Immature natural killer cell (primary cell): ENCODE data around the gene COL13A1. TPM values are rescaled to one million over a fixed set of nuclear protein-coding genes. Genes with fewer than 3 reads are reported as not detected.

Experiments used
- DNase-seq, 3 donors: peaks; one replicate each; pipeline ENCODE4 v3.0.0; 2022; ENCODE audit warnings: mixed read lengths in 1 of 3
- H3K27ac Mint-ChIP-seq, 6 donors: one replicate each; pipeline ENCODE4 v1.8.0; 2020; ENCODE audit warnings: mixed read lengths in 6 of 6, mild to moderate bottlenecking in 5 of 6, inconsistent platforms in 4 of 6, moderate library complexity in 3 of 6
- H3K27me3 Mint-ChIP-seq, 3 donors: one replicate each; pipeline ENCODE4 v1.8.0; 2020 to 2021; ENCODE audit warnings: low read depth in 3 of 3, mild to moderate bottlenecking in 3 of 3, mixed read lengths in 3 of 3, moderate library complexity in 3 of 3, inconsistent platforms in 1 of 3
- H3K36me3 Mint-ChIP-seq, 3 donors: one replicate each; pipeline ENCODE4 v1.8.0; 2020; ENCODE audit warnings: mixed read lengths in 3 of 3, inconsistent platforms in 2 of 3, mild to moderate bottlenecking in 2 of 3
- H3K4me1 Mint-ChIP-seq, 2 donors: one replicate each; pipeline ENCODE4 v1.8.0; 2020; ENCODE audit warnings: inconsistent platforms in 2 of 2, mild to moderate bottlenecking in 2 of 2, mixed read lengths in 2 of 2, moderate library complexity in 1 of 2
- H3K4me3 Mint-ChIP-seq, 5 donors: one replicate each; pipeline ENCODE4 v1.8.0; 2020; ENCODE audit warnings: mild to moderate bottlenecking in 5 of 5, mixed read lengths in 5 of 5, inconsistent platforms in 3 of 5, moderate library complexity in 3 of 5
- H3K9me3 Mint-ChIP-seq, 6 donors: one replicate each; pipeline ENCODE4 v1.8.0; 2020; ENCODE audit warnings: mild to moderate bottlenecking in 6 of 6, mixed read lengths in 6 of 6, inconsistent platforms in 4 of 6, moderate library complexity in 3 of 6
- polyA plus RNA-seq, 3 donors: library from polyadenylated mRNA; unstranded; fragments of 300-500 nt; fragmentation: Illumina TruSeq; gene quantifications; one replicate each; pipeline ENCODE4 v1.2.3, GENCODE V29; 2021

The COL13A1 gene
- polyA plus RNA-seq, 3 donors from 2014 or later, result 1.0 to 6.0 (median 1.6) TPM

- DNase-seq, result no peak
- Mint-ChIP-seq H3K9me3 (no peaks in the 10 kb centered on the region), H3K27ac (peak overlapping the region in 1 of 6 donors; percentile 56), H3K4me1 (peaks cover 22 to 34% of the 10 kb centered on the region in 2 donors), H3K27me3 (peaks cover 0 to 6% (median 4%) of the 10 kb centered on the region in 3 donors), H3K36me3 (peaks cover 0 to 3% (median 0%) of the 10 kb centered on the region in 3 donors), H3K4me3 (no peak overlapping the region)
Measured at GRCh38 chr10:69846293-69846921, 44.7 kb downstream of the COL13A1 start.

GRCh38 chr10:69847458-69847857 lies 45.8 kb downstream of the COL13A1 start:
- H3K27ac Mint-ChIP-seq, result peak overlapping the region in 1 of 6 donors; percentile 56
- no peak for DNase-seq
- peaks cover 12 to 29% of the 10 kb centered on the region in 2 donors for H3K4me1 Mint-ChIP-seq

GRCh38 chr10:69847883-69848282 lies 46.2 kb downstream of the COL13A1 start:
- H3K4me1 Mint-ChIP-seq, result peaks cover 8 to 25% of the 10 kb centered on the region in 2 donors
- peak overlapping the region in 1 of 6 donors; percentile 7 for H3K27ac Mint-ChIP-seq
- peaks cover 0 to 6% (median 4%) of the 10 kb centered on the region in 3 donors for H3K27me3 Mint-ChIP-seq
- H3K4me3 Mint-ChIP-seq, result no peak overlapping the region
- peaks cover 0 to 9% (median 3%) of the 10 kb centered on the region in 3 donors for H3K36me3 Mint-ChIP-seq
- H3K9me3 Mint-ChIP-seq, result no peaks in the 10 kb centered on the region
- no peak for DNase-seq

More at GRCh38 chr10:69847458-69847857, 45.8 kb downstream of the COL13A1 start:
- H3K27me3 Mint-ChIP-seq, result peaks cover 0 to 6% (median 4%) of the 10 kb centered on the region in 3 donors
- no peaks in the 10 kb centered on the region for H3K9me3 Mint-ChIP-seq
- no peak overlapping the region for H3K4me3 Mint-ChIP-seq
- peaks cover 0 to 9% (median 3%) of the 10 kb centered on the region in 3 donors for H3K36me3 Mint-ChIP-seq

GRCh38 chr10:69848454-69848853 lies 46.7 kb downstream of the COL13A1 start:
- H3K9me3 Mint-ChIP-seq, result no peaks in the 10 kb centered on the region
- peaks cover 0 to 6% (median 4%) of the 10 kb centered on the region in 3 donors for H3K27me3 Mint-ChIP-seq
- DNase-seq, result no peak
- H3K36me3 Mint-ChIP-seq, result peaks cover 0 to 9% (median 3%) of the 10 kb centered on the region in 3 donors
- peak overlapping the region in 1 of 6 donors; percentile 7 for H3K27ac Mint-ChIP-seq
- peaks cover 4 to 19% of the 10 kb centered on the region in 2 donors for H3K4me1 Mint-ChIP-seq
- no peak overlapping the region for H3K4me3 Mint-ChIP-seq

GRCh38 chr10:69849825-69850224 lies 48.1 kb downstream of the COL13A1 start:
- Mint-ChIP-seq H3K4me1 (peaks cover 0 to 11% of the 10 kb centered on the region in 2 donors), H3K27me3 (peaks cover 2 to 6% (median 4%) of the 10 kb centered on the region in 3 donors), H3K4me3 (no peak overlapping the region), H3K9me3 (no peaks in the 10 kb centered on the region), H3K36me3 (peaks cover 0 to 9% (median 3%) of the 10 kb centered on the region in 3 donors), H3K27ac (no peak overlapping the region)
- DNase-seq, result no peak

GRCh38 chr10:69850440-69850839 lies 48.7 kb downstream of the COL13A1 start:
- peak overlapping the region in 2 of 6 donors; percentile 27 to 82 for H3K27ac Mint-ChIP-seq
- peaks cover 0 to 11% of the 10 kb centered on the region in 2 donors for H3K4me1 Mint-ChIP-seq
- DNase-seq, result no peak
- H3K4me3 Mint-ChIP-seq, result no peak overlapping the region
- H3K27me3 Mint-ChIP-seq, result peaks cover 2 to 4% (median 4%) of the 10 kb centered on the region in 3 donors
- peaks cover 0 to 9% (median 3%) of the 10 kb centered on the region in 3 donors for H3K36me3 Mint-ChIP-seq
- H3K9me3 Mint-ChIP-seq, result no peaks in the 10 kb centered on the region

- Mint-ChIP-seq H3K27me3 (peaks cover 2 to 4% (median 2%) of the 10 kb centered on the region in 3 donors), H3K4me3 (no peak overlapping the region), H3K27ac (no peak overlapping the region), H3K36me3 (peaks cover 0 to 9% (median 3%) of the 10 kb centered on the region in 3 donors), H3K4me1 (peaks cover under 1 to 13% of the 10 kb centered on the region in 2 donors), H3K9me3 (no peaks in the 10 kb centered on the region)
- DNase-seq, result no peak
Measured at GRCh38 chr10:69851306-69851705, 49.6 kb downstream of the COL13A1 start.

GRCh38 chr10:69853064-69853463 lies 51.4 kb downstream of the COL13A1 start:
- peaks cover 4 to 11% of the 10 kb centered on the region in 2 donors for H3K4me1 Mint-ChIP-seq
- H3K36me3 Mint-ChIP-seq, result peaks cover 0 to 6% (median 3%) of the 10 kb centered on the region in 3 donors
- no peak overlapping the region for H3K27ac Mint-ChIP-seq

GRCh38 chr10:69854511-69855345 lies 53.0 kb downstream of the COL13A1 start:
- Mint-ChIP-seq H3K9me3 (no peaks in the 10 kb centered on the region), H3K27me3 (peaks cover 2% of the 10 kb centered on the region in 3 donors), H3K4me3 (no peak overlapping the region), H3K36me3 (peaks cover 0 to 6% (median 3%) of the 10 kb centered on the region in 3 donors), H3K27ac (peak overlapping the region in 1 of 6 donors; percentile 14), H3K4me1 (peaks cover 6 to 11% of the 10 kb centered on the region in 2 donors)
- no peak for DNase-seq

More at GRCh38 chr10:69853064-69853463, 51.4 kb downstream of the COL13A1 start:
- Mint-ChIP-seq H3K27me3 (peaks cover 2 to 4% (median 2%) of the 10 kb centered on the region in 3 donors), H3K4me3 (no peak overlapping the region), H3K9me3 (no peaks in the 10 kb centered on the region)
- no peak for DNase-seq

GRCh38 chr10:69855346-69856111 lies 53.8 kb downstream of the COL13A1 start:
- DNase-seq, result no peak
- H3K4me3 Mint-ChIP-seq, result no peak overlapping the region
- peaks cover 6 to 11% of the 10 kb centered on the region in 2 donors for H3K4me1 Mint-ChIP-seq

GRCh38 chr10:69856601-69857166 lies 55.0 kb downstream of the COL13A1 start:
- Mint-ChIP-seq H3K27me3 (peaks cover 2% of the 10 kb centered on the region in 3 donors), H3K36me3 (peaks cover 0 to 6% (median 3%) of the 10 kb centered on the region in 3 donors), H3K4me3 (no peak overlapping the region), H3K4me1 (peaks cover 13 to 16% of the 10 kb centered on the region in 2 donors), H3K27ac (no peak overlapping the region), H3K9me3 (no peaks in the 10 kb centered on the region)
- no peak for DNase-seq

More at GRCh38 chr10:69855346-69856111, 53.8 kb downstream of the COL13A1 start:
- Mint-ChIP-seq H3K27me3 (peaks cover 2% of the 10 kb centered on the region in 3 donors), H3K27ac (no peak overlapping the region), H3K9me3 (no peaks in the 10 kb centered on the region), H3K36me3 (peaks cover 0 to 6% (median 3%) of the 10 kb centered on the region in 3 donors)

GRCh38 chr10:69858201-69858600 lies 56.5 kb downstream of the COL13A1 start:
- Mint-ChIP-seq H3K27me3 (peaks cover 0 to 2% (median 2%) of the 10 kb centered on the region in 3 donors), H3K4me1 (peaks cover 12 to 13% of the 10 kb centered on the region in 2 donors), H3K27ac (no peak overlapping the region), H3K36me3 (no peaks in the 10 kb centered on the region), H3K9me3 (no peaks in the 10 kb centered on the region), H3K4me3 (no peak overlapping the region)
- no peak for DNase-seq

GRCh38 chr10:69860271-69860670 lies 58.6 kb downstream of the COL13A1 start:
- no peak for DNase-seq
- Mint-ChIP-seq H3K9me3 (no peaks in the 10 kb centered on the region), H3K4me1 (peaks cover 12 to 13% of the 10 kb centered on the region in 2 donors), H3K36me3 (no peaks in the 10 kb centered on the region), H3K4me3 (no peak overlapping the region), H3K27me3 (peaks cover 0 to 2% (median 0%) of the 10 kb centered on the region in 3 donors), H3K27ac (no peak overlapping the region)
